K562 (cell line): ENCODE data around the gene ROR2.

ENCODE experiments used
- SMC3 ChIP-seq: conservative IDR thresholded peaks from 2 replicates; pipeline ENCODE4 v1.6.1; 2011; ENCODE audit warnings: low read depth, low read length, improper control_type of control experiment; ENCODE audit not compliant: insufficient read depth
- TF ChIP-seq, protein P1 (sequence below): sonication (generic); formaldehyde crosslinking; IDR thresholded peaks from 2 replicates; pipeline ENCODE4 v1.9.0; 2022; ENCODE audit warnings: mild to moderate bottlenecking, missing genetic modification reagents

DNA sequence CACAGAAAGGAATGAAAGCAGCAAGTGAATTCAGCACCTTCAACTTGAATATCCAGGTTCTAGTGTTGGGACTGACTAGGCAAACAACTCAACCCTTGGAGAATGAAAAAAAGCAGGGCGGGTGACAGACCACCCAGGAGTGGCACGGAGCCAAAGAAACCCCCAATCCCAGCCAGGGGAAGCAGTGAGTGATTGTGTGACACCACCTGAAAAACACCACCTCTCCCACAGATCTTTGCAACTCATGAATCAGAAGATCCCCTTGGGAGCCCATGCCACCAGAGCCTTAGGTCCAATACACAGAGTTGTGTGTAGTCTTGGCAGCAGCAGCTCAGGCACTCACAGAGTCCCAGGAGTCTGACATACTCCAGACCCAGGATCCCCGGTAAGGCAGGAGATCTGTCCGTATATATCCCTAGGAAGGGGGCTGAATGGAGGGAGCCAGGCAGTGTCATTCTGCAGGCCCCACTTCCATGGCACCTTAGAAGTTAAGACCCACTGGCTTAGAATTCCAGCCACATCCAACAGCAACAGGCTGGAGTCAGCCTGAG lies 22.1 kb upstream of the ROR2 start:
- TF ChIP-seq, protein P1, sequence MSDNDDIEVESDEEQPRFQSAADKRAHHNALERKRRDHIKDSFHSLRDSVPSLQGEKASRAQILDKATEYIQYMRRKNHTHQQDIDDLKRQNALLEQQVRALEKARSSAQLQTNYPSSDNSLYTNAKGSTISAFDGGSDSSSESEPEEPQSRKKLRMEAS (CRISPR knock-in tag), result no peak
- TF ChIP-seq SMC3, result no peak
